ENCODE data around the gene PSME2.

The PSME2 gene

DNA sequence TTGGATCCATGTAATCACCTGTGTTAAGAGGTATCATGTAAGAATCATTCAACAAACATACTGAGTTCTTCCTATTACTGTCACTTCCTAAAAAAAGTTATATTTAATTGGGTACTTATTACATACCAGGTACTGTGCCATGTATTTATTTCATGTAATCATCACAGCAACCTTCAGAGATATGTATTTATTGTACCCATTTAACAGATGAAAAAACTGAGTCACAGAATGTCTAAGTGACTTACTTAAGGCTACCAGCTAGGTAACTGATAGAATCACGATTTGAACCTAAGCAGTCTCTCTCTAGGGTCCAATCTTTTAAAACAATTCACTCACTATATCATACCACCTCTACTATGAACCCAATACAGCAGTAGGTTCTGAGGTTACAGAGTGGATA lies 2.0 kb downstream of the PSME2 start:
- Histone ChIP-seq H3K4me3 (ENCODE audit: insufficient read depth, low read depth, low read length, poor library complexity, severe bottlenecking) (no peak overlapping the region), H3K9me3 (ENCODE audit: control insufficient read depth, low read length) (no peaks in the 10 kb centered on the region), H3K36me3 (ENCODE audit: control insufficient read depth, insufficient read depth, low read length) (peaks cover 18% of the 10 kb centered on the region), H3K4me1 (ENCODE audit: control insufficient read depth, insufficient read depth, low read length, poor library complexity, severe bottlenecking) (peaks cover 37% of the 10 kb centered on the region), H3K27me3 (replicated peaks; ENCODE audit: control insufficient read depth, insufficient read depth, low read length, poor library complexity, severe bottlenecking) (no peaks in the 10 kb centered on the region), H3K27ac (ENCODE audit: insufficient read depth, low read length, poor library complexity, severe bottlenecking) (no peak overlapping the region)
- DNase-seq: no peak

DNA sequence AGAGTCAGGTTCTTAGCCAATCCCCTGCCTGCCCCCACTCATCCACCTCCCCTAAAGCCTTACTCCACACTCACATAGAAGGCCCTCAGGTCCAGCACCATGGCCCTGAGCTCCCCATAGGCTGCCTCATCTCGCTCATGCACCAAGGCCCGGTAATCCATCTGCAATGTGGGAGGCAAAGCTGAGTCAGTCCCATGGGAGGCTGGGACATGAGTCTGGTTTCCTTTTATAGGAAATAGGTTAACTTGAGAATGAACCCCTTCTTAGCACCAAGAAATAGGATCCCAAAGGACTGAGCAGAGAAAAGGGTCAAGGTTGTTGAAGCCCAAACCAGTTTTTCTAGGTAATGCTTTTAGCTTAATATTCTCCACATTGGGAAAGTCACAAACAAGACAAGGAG lies 2.9 kb downstream of the PSME2 start:
- H3K4me1 ChIP-seq (ENCODE audit: control insufficient read depth, insufficient read depth, low read length, poor library complexity, severe bottlenecking): peaks cover 36% of the 10 kb centered on the region
- H3K27me3 ChIP-seq (replicated peaks; ENCODE audit: control insufficient read depth, insufficient read depth, low read length, poor library complexity, severe bottlenecking): no peaks in the 10 kb centered on the region
- H3K9me3 ChIP-seq (ENCODE audit: control insufficient read depth, low read length): no peaks in the 10 kb centered on the region
- H3K36me3 ChIP-seq (ENCODE audit: control insufficient read depth, insufficient read depth, low read length): peaks cover 19% of the 10 kb centered on the region
- H3K4me3 ChIP-seq (ENCODE audit: insufficient read depth, low read depth, low read length, poor library complexity, severe bottlenecking): no peak overlapping the region
- DNase-seq: no peak
- H3K27ac ChIP-seq (ENCODE audit: insufficient read depth, low read length, poor library complexity, severe bottlenecking): no peak overlapping the region

DNA sequence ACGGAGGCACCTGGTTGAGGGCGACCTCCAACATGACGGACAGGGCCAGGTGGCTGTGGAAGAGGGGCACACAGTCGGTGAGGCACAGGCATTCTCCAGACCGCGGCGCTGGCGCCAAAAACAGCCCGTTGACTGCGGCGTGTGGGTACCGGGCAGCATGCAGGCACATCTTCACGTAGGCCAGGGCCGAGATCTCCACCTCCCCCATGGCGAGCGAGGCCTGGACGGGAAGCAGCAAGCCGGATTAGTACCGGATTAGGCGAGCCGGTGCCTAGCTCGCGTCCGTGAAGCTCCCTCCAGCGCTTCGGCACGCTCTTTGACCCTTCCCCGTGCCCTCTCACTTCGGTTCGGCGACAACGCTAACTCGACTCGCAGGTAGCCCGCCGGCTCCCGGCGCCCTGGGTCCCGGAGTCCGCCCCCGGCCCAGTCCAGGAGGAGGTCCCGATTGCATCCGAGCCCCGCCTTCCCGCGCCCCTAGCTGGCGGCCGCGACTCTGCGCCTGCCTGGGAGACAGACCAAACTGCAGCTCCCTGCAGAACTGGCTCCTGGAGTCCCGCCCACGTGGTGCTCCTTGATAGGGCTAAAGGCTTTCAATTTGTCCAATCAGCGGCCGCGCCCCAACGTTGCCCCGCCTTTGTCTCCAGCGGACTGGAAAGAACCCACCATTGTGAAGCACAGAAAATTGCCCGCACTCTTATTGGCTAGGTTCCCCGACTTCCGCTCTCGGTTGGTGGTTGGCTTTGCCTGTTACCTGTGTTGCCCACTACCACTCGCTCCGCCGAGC lies 5.1 kb downstream of the PSME2 start, which contains the start of gene EMC9:
EMC9 (minus strand) TSS at position 495 of the 784 bp plus-strand sequence; CDS start at position 208, 287 bp downstream.
- H3K4me3 ChIP-seq (ENCODE audit: insufficient read depth, low read depth, low read length, poor library complexity, severe bottlenecking): peak within 1 kb of the TSS; percentile 84
- peak within 1 kb of the TSS; percentile 77 for H3K27ac ChIP-seq (ENCODE audit: insufficient read depth, low read length, poor library complexity, severe bottlenecking)
- H3K27me3 ChIP-seq (replicated peaks; ENCODE audit: control insufficient read depth, insufficient read depth, low read length, poor library complexity, severe bottlenecking): no peaks in the 10 kb centered on the region
- peaks cover 30% of the 10 kb centered on the region for H3K36me3 ChIP-seq (ENCODE audit: control insufficient read depth, insufficient read depth, low read length)
- DNase-seq: peak; percentile 99 to 100 (median 100)
- peaks cover 46% of the 10 kb centered on the region for H3K4me1 ChIP-seq (ENCODE audit: control insufficient read depth, insufficient read depth, low read length, poor library complexity, severe bottlenecking)
- H3K9me3 ChIP-seq (ENCODE audit: control insufficient read depth, low read length): no peaks in the 10 kb centered on the region

GRCh38 chr14:24139272-24139934 lies 7.0 kb downstream of the PSME2 start:
- H3K27me3 ChIP-seq (replicated peaks; ENCODE audit: control insufficient read depth, insufficient read depth, low read length, poor library complexity, severe bottlenecking): no peaks in the 10 kb centered on the region
- H3K27ac ChIP-seq (ENCODE audit: insufficient read depth, low read length, poor library complexity, severe bottlenecking): no peak overlapping the region
- H3K36me3 ChIP-seq (ENCODE audit: control insufficient read depth, insufficient read depth, low read length): peaks cover 30% of the 10 kb centered on the region
- peaks cover 41% of the 10 kb centered on the region for H3K4me1 ChIP-seq (ENCODE audit: control insufficient read depth, insufficient read depth, low read length, poor library complexity, severe bottlenecking)
- no peak overlapping the region for H3K4me3 ChIP-seq (ENCODE audit: insufficient read depth, low read depth, low read length, poor library complexity, severe bottlenecking)
- no peak for DNase-seq
- H3K9me3 ChIP-seq (ENCODE audit: control insufficient read depth, low read length): no peaks in the 10 kb centered on the region

DNA sequence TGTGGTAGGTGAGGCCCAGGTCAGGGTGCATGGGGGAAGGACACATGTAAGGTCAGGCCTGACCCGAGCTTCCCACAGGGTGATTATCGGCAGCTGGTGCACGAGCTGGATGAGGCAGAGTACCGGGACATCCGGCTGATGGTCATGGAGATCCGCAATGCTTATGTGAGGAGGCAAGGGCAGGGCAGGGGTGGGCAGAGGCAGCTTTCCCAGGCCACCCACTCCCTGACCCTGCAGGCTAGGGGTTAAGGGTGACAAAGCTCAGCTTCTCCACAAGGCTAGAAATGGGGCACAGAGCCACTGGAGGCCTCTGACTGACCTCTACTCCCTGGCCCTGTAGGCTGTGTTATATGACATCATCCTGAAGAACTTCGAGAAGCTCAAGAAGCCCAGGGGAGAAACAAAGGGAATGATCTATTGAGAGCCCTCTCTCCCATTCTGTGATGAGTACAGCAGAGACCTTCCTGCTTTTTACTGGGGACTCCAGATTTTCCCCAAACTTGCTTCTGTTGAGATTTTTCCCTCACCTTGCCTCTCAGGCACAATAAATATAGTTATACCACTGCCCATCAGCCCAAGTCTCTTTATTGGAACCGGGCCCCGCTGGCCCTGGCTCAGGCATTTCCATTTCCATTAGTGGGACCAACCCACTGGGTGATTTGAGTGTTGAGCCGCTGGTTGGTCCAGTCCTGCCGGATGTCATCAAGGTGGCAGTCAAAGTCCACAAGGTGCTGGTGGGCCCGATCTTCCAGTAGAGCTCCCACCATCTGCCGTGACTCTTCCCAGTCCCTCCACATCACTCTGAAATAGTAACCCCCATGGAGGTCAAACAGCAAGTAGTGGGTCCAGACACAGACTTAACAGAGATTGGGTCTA lies 7.8 kb downstream of the PSME2 start:
- no peaks in the 10 kb centered on the region for H3K9me3 ChIP-seq (ENCODE audit: control insufficient read depth, low read length)
- no peak for DNase-seq
- no peak overlapping the region for H3K4me3 ChIP-seq (ENCODE audit: insufficient read depth, low read depth, low read length, poor library complexity, severe bottlenecking)
- H3K36me3 ChIP-seq (ENCODE audit: control insufficient read depth, insufficient read depth, low read length): peaks cover 23% of the 10 kb centered on the region
- peaks cover 41% of the 10 kb centered on the region for H3K4me1 ChIP-seq (ENCODE audit: control insufficient read depth, insufficient read depth, low read length, poor library complexity, severe bottlenecking)
- H3K27me3 ChIP-seq (replicated peaks; ENCODE audit: control insufficient read depth, insufficient read depth, low read length, poor library complexity, severe bottlenecking): no peaks in the 10 kb centered on the region
- no peak overlapping the region for H3K27ac ChIP-seq (ENCODE audit: insufficient read depth, low read length, poor library complexity, severe bottlenecking)

GRCh38 chr14:24137529-24138395 lies 8.6 kb downstream of the PSME2 start:
- Histone ChIP-seq H3K36me3 (ENCODE audit: control insufficient read depth, insufficient read depth, low read length) (peaks cover 19% of the 10 kb centered on the region), H3K27me3 (replicated peaks; ENCODE audit: control insufficient read depth, insufficient read depth, low read length, poor library complexity, severe bottlenecking) (no peaks in the 10 kb centered on the region), H3K27ac (ENCODE audit: insufficient read depth, low read length, poor library complexity, severe bottlenecking) (no peak overlapping the region), H3K4me1 (ENCODE audit: control insufficient read depth, insufficient read depth, low read length, poor library complexity, severe bottlenecking) (peaks cover 45% of the 10 kb centered on the region), H3K9me3 (ENCODE audit: control insufficient read depth, low read length) (no peaks in the 10 kb centered on the region), H3K4me3 (ENCODE audit: insufficient read depth, low read depth, low read length, poor library complexity, severe bottlenecking) (no peak overlapping the region)
- DNase-seq: no peak

DNA sequence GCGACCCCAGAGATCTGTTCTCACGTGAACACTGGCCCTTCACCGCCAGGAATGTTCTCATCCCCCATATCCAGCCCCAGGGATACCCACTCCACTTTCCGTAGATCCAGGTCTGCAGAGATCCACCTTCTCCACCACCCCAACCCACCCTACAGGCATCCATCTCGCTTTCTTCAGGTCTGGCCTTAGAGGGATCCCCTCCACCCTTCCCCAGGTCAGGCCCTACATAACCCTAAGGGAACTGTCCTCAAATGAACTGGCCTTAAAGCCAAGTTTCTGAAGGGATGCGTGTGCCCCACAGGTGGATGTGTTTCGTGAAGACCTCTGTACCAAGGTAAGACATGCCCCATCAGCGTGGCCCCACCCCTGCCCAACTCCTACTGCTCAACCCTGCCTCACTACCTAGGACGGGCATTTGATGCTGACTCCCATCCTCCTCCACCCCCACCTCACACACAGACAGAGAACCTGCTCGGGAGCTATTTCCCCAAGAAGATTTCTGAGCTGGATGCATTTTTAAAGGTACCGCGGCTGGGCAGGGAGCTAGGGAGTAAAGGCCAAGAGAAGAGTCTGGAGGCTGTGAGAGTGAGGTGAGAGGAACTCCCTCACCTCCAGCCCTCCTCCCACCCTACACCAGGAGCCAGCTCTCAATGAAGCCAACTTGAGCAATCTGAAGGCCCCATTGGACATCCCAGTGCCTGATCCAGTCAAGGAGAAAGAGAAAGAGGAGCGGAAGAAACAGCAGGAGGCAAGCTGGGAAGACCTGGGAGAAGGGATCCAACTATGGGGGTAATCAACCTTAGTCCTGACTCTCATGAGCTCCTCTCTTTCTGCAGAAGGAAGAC lies 9.5 kb downstream of the PSME2 start:
- H3K4me1 ChIP-seq (ENCODE audit: control insufficient read depth, insufficient read depth, low read length, poor library complexity, severe bottlenecking): peaks cover 50% of the 10 kb centered on the region
- H3K4me3 ChIP-seq (ENCODE audit: insufficient read depth, low read depth, low read length, poor library complexity, severe bottlenecking): peak overlapping the region; percentile 100
- H3K27ac ChIP-seq (ENCODE audit: insufficient read depth, low read length, poor library complexity, severe bottlenecking): peak overlapping the region; percentile 94
- DNase-seq: no peak
- H3K36me3 ChIP-seq (ENCODE audit: control insufficient read depth, insufficient read depth, low read length): peaks cover 19% of the 10 kb centered on the region
- no peaks in the 10 kb centered on the region for H3K9me3 ChIP-seq (ENCODE audit: control insufficient read depth, low read length)
- H3K27me3 ChIP-seq (replicated peaks; ENCODE audit: control insufficient read depth, insufficient read depth, low read length, poor library complexity, severe bottlenecking): no peaks in the 10 kb centered on the region

DNA sequence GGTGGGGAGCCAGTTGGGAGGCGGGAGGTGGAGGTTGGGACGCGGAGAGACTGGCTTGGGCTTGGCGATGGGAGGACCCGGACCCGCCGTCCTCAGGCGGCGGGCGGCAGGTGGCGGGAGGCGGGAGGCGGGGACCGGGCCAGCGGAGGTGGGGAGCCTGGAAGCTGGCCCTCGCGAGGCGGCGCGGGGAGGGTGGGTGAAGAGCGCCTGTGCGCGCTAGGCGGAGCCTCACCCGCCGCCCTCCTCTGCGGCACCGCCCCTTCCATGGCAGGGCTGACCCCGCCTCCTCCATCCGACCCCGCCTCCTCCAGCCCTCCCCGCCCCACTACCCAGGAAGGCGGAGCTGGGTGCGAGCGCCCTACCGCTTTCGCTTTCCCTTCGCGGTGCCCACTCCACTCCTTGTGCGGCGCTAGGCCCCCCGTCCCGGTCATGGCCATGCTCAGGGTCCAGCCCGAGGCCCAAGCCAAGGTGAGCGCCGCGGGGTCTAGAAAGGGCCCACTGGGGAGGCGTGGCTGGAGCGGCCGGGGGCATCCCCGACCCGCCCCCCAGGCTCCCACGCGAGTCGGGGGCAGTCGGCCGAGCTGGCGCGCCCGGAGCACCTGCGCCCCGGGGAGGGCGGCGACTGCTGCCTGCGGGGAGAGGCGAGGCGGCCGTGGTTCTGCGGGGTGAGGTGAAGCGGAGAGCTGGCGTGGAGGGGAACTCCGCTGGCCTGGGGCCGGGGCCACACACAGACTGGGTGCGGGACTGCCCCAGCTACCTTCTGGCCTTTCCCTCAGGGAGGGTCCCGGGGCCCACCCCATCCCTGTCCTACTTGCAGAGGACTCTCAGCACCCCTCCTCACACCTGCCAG lies 10.4 kb downstream of the PSME2 start, which contains the start of gene PSME1:
PSME1 (plus strand) TSS at position 361 of the 850 bp plus-strand sequence; CDS start at position 430, 69 bp downstream.
- peak within 1 kb of the TSS; percentile 94 for H3K27ac ChIP-seq (ENCODE audit: insufficient read depth, low read length, poor library complexity, severe bottlenecking)
- no peaks in the 10 kb centered on the region for H3K9me3 ChIP-seq (ENCODE audit: control insufficient read depth, low read length)
- peaks cover 50% of the 10 kb centered on the region for H3K4me1 ChIP-seq (ENCODE audit: control insufficient read depth, insufficient read depth, low read length, poor library complexity, severe bottlenecking)
- H3K36me3 ChIP-seq (ENCODE audit: control insufficient read depth, insufficient read depth, low read length): peaks cover 19% of the 10 kb centered on the region
- no peaks in the 10 kb centered on the region for H3K27me3 ChIP-seq (replicated peaks; ENCODE audit: control insufficient read depth, insufficient read depth, low read length, poor library complexity, severe bottlenecking)
- H3K4me3 ChIP-seq (ENCODE audit: insufficient read depth, low read depth, low read length, poor library complexity, severe bottlenecking): peak within 1 kb of the TSS; percentile 100
- peak; percentile 89 to 91 (median 90) for DNase-seq
